T-helper 17 cell (primary cell): ENCODE results near the gene GOLGA8N. TPM values are rescaled to one million over a fixed set of nuclear protein-coding genes. Genes with fewer than 3 reads are reported as not detected.
A peak's percentile ranks its signal among the peaks of the same experiment; 100 is the strongest.
"Not testable (repeated sequence)": the region's sequence is repeated elsewhere in the genome, so short reads cannot be mapped to it uniquely, and the experiment has no call there.

Experiments
- ATAC-seq: fragments of 150-1000 bp; cut with Tn5 transposase; 2 replicates; pipeline ENCODE4 v1.10.0; 2021; ENCODE audit warnings: mild to moderate bottlenecking, moderate library complexity
- DNase-seq, 3 donors: peaks; one replicate each; pipeline versions ENCODE4 v3.0.0 to v3.0.0-alpha.2; 2020 to 2021
- H3K9me3 ChIP-seq: one replicate; pipeline ENCODE4 v1.7.0; 2013; ENCODE audit warnings: low read length, mild to moderate bottlenecking; ENCODE audit not compliant: control insufficient read depth, poor library complexity, severe bottlenecking
- H3K27ac Mint-ChIP-seq: one replicate; pipeline ENCODE4 v1.8.0; 2022; ENCODE audit warnings: mild to moderate bottlenecking, moderate library complexity, mixed read lengths
- H3K27me3 Mint-ChIP-seq: one replicate; pipeline ENCODE4 v1.8.0; 2022; ENCODE audit warnings: mixed read lengths
- H3K36me3 Mint-ChIP-seq: one replicate; pipeline ENCODE4 v1.8.0; 2022; ENCODE audit warnings: low read depth, mixed read lengths
- H3K4me1 Mint-ChIP-seq: one replicate; pipeline ENCODE4 v1.8.0; 2022; ENCODE audit warnings: mild to moderate bottlenecking, mixed read lengths
- H3K4me3 Mint-ChIP-seq: one replicate; pipeline ENCODE4 v1.8.0; 2022; ENCODE audit warnings: mild to moderate bottlenecking, moderate library complexity, mixed read lengths
- total RNA-seq, 4 donors: library from RNA in 2 of 4; stranded (reverse) in 2 of 4; gene quantifications; one replicate each; pipeline ENCODE4 v1.2.3 and lab custom pipeline; 2022 to 2026

GOLGA8N gene
- total RNA-seq (1 to 10 TPM; 3.9 to 6.3 TPM), total RNA-seq (lab: John Stamatoyannopoulos, UW) (0 to 1.1 reads per million in 2 donors)

- H3K4me3 Mint-ChIP-seq, H3K36me3 Mint-ChIP-seq, ATAC-seq, H3K27me3 Mint-ChIP-seq, H3K27ac Mint-ChIP-seq, H3K4me1 Mint-ChIP-seq, H3K9me3 ChIP-seq, DNase-seq: not testable (repeated sequence)
These were observed at the start of gene GOLGA8N for GRCh38 chr15:32593151-32593550. GOLGA8N (plus strand) TSS chr15:32593456.

- not testable (repeated sequence) for H3K27me3 Mint-ChIP-seq, H3K36me3 Mint-ChIP-seq, H3K9me3 ChIP-seq, ATAC-seq, H3K4me1 Mint-ChIP-seq, H3K27ac Mint-ChIP-seq, H3K4me3 Mint-ChIP-seq, DNase-seq
These were observed 49.8 kb upstream of the GOLGA8N start for GRCh38 chr15:32543456-32543855.

DNA sequence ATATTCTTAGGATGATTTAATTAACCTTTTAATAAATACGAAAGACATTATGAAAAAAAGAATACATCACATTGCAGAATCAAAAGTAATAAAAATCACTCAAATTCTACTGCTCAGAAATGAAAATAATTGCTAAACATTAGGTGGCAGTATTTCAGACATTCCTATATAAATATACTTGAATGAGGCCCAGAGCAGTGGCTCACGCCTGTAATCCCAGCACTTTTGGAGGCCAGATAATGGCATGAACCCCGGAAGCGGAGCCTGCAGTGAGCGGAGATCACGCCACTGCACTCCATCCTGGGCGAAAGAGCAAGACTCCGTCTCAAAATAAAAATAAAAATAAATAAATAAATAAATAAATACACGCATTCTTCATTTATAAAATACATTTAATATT, 48.1 kb upstream of the GOLGA8N start:
- H3K27me3 Mint-ChIP-seq, DNase-seq, H3K9me3 ChIP-seq, H3K36me3 Mint-ChIP-seq, H3K4me3 Mint-ChIP-seq, ATAC-seq, H3K4me1 Mint-ChIP-seq, H3K27ac Mint-ChIP-seq: not testable (repeated sequence)

GRCh38 chr15:32554587-32554986, 38.7 kb upstream of the GOLGA8N start:
- H3K4me3 Mint-ChIP-seq, ATAC-seq, DNase-seq, H3K9me3 ChIP-seq, H3K27ac Mint-ChIP-seq, H3K4me1 Mint-ChIP-seq, H3K27me3 Mint-ChIP-seq, H3K36me3 Mint-ChIP-seq: not testable (repeated sequence)

GRCh38 chr15:32562198-32562597, 31.1 kb upstream of the GOLGA8N start:
- H3K9me3 ChIP-seq, H3K36me3 Mint-ChIP-seq, H3K27me3 Mint-ChIP-seq, ATAC-seq, DNase-seq, H3K27ac Mint-ChIP-seq, H3K4me1 Mint-ChIP-seq, H3K4me3 Mint-ChIP-seq: not testable (repeated sequence)

GRCh38 chr15:32568988-32569387, 24.3 kb upstream of the GOLGA8N start:
- not testable (repeated sequence) for H3K4me1 Mint-ChIP-seq, ATAC-seq, H3K27ac Mint-ChIP-seq, H3K36me3 Mint-ChIP-seq, H3K9me3 ChIP-seq, H3K27me3 Mint-ChIP-seq, H3K4me3 Mint-ChIP-seq, DNase-seq

DNA sequence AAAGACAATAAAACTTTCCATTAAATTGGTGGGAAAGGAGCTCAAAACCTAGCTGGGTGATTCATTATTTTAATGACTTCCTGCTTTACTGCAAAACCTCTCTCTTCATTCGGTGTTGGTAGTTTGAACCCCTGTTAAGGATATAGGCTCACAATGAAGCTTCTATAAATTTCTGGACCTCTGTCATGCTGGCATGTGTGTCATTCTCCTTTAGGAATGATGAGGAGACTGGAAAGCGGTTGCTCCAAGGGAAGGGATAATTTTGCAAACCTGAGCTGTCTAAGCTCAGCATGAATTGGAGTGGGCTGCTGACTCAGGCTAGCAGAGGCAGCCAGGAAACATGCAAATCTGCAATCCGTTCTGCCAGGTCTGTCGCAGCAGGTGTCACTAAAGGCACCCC, 14.8 kb upstream of the GOLGA8N start:
- not testable (repeated sequence) for DNase-seq, H3K27me3 Mint-ChIP-seq, H3K4me3 Mint-ChIP-seq, H3K27ac Mint-ChIP-seq, H3K36me3 Mint-ChIP-seq, H3K9me3 ChIP-seq, H3K4me1 Mint-ChIP-seq, ATAC-seq

DNA sequence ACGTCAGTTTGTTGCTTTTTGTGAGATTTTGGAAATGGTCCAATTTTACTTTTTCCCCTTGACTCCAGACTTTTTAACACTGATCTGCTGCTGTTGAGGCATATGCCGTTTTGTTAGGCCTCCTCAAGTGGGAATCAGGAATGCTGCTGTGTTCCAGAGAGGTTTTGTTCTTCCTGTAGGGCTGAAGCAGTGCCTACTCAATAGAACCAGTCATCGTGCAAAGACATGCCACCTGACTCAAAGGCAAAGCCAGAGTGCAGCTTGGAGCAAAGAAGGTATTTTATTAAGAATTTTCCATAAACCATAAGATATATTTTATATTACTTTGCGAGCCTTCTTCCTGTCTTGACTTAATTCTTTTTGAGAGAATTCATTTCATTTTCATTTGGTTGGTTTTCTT, 7.4 kb upstream of the GOLGA8N start:
- not testable (repeated sequence) for H3K4me3 Mint-ChIP-seq, H3K4me1 Mint-ChIP-seq, H3K27me3 Mint-ChIP-seq, ATAC-seq, H3K36me3 Mint-ChIP-seq, H3K9me3 ChIP-seq, H3K27ac Mint-ChIP-seq, DNase-seq

DNA sequence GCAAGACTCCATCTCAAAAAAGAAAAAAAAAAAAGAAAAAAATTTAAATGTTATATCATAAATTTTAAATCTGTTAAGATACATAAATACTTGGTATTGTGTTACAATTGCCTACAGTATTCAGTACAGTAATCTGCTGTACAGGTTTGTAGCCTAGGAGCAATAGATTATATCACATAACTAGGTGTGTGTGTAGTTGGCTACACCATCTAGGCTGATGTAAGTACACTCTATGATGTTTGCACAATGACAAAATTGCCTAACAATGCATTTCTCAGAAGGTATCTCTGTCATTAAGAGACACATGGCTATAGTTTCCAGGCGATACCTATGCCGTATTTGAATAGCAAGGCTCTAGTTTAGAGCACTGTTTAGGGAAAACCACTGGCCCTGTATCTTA, 16.3 kb downstream of the GOLGA8N start:
- H3K36me3 Mint-ChIP-seq, H3K4me1 Mint-ChIP-seq, H3K4me3 Mint-ChIP-seq, DNase-seq, H3K27me3 Mint-ChIP-seq, H3K9me3 ChIP-seq, ATAC-seq, H3K27ac Mint-ChIP-seq: not testable (repeated sequence)

GRCh38 chr15:32610719-32611118, 17.5 kb downstream of the GOLGA8N start:
- not testable (repeated sequence) for H3K27me3 Mint-ChIP-seq, H3K36me3 Mint-ChIP-seq, H3K27ac Mint-ChIP-seq, DNase-seq, H3K4me3 Mint-ChIP-seq, ATAC-seq, H3K4me1 Mint-ChIP-seq, H3K9me3 ChIP-seq

DNA sequence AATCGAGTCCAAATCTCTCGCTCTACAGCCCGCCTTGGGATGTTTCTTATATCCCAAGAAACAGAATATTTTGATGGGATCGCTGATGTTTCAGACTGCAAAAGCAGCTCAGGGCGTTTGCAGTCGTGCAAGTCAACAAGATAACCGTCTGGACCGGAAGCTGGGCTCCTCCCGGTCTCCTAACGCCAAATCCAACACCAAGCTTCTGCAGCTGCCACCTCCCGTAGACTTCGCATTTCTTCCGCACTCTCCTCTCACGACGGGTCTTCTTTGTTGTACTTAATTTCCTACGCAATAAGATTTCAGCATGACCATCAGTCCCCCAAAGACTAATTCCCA, 21.4 kb downstream of the GOLGA8N start:
- DNase-seq, H3K9me3 ChIP-seq, H3K36me3 Mint-ChIP-seq, H3K27me3 Mint-ChIP-seq: not testable (repeated sequence)
- Mint-ChIP-seq H3K27ac (peak overlapping the region; percentile 93), H3K4me3 (peak overlapping the region; percentile 99), H3K4me1 (peaks cover 15% of the 10 kb centered on the region)
- ATAC-seq = peak; percentile 17

- not testable (repeated sequence) for H3K9me3 ChIP-seq, H3K36me3 Mint-ChIP-seq, H3K27me3 Mint-ChIP-seq
- Mint-ChIP-seq H3K4me3 (peak within 1 kb of the TSS; percentile 99), H3K4me1 (peaks cover 15% of the 10 kb centered on the region), H3K27ac (peak within 1 kb of the TSS; percentile 93)
- peak; percentile 90 for ATAC-seq
- DNase-seq = peak; percentile 57 to 75 (median 73)
These were observed 22.0 kb downstream of the GOLGA8N start, which contains the start of gene ARHGAP11A for GRCh38 chr15:32615051-32615870. ARHGAP11A (plus strand) TSS chr15:32615504; CDS start chr15:32616212, 708 bp downstream.

DNA sequence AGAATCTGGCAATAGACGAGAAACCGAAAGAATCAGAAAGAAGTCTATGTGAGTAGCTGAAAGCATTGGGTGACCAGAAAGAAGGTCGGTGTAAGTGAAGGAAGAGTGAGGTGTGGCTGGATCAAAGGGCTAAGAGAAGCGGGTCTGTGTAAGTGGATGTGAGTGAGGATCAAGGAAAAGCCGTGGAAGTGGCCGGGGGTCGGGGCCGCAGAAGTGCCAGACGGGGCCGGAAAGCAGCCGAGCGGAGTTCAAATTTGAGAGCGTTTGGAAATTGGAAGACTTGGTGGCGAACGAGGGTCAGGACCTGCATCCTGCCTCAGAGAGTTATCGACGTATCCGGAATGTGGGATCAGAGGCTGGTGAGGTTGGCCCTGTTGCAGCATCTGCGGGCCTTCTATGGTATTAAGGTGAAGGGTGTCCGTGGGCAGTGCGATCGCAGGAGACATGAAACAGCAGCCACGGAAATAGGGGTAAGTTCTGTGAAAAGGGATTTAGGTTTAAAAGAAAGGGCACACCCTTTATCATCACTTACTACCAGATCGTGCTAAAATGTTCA, 22.7 kb downstream of the GOLGA8N start:
- H3K4me3 Mint-ChIP-seq = peak overlapping the region; percentile 99
- DNase-seq = not testable (repeated sequence)
- peak; percentile 11 for ATAC-seq

DNA sequence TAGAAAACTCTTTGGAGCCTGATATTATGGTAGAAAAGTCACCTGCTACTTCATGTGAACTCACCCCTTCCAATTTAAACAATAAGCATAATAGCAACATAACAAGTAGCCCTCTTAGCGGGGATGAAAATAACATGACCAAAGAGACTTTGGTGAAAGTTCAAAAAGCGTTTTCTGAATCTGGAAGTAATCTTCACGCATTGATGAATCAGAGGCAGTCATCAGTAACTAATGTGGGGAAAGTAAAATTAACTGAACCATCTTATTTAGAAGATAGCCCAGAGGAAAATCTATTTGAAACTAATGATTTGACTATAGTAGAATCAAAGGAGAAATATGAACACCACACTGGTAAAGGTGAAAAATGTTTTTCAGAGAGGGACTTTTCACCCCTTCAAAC, 43.2 kb downstream of the GOLGA8N start:
- no peaks in the 10 kb centered on the region for H3K27me3 Mint-ChIP-seq
- peaks cover 8% of the 10 kb centered on the region for H3K36me3 Mint-ChIP-seq
- no peak overlapping the region for H3K27ac Mint-ChIP-seq
- peaks cover 5% of the 10 kb centered on the region for H3K4me1 Mint-ChIP-seq
- ATAC-seq = no peak
- H3K9me3 ChIP-seq = no peaks in the 10 kb centered on the region
- no peak for DNase-seq
- no peak overlapping the region for H3K4me3 Mint-ChIP-seq

More for the DNA sequence above, 22.7 kb downstream of the GOLGA8N start:
- H3K36me3 Mint-ChIP-seq, H3K27me3 Mint-ChIP-seq, H3K9me3 ChIP-seq: not testable (repeated sequence)
- Mint-ChIP-seq H3K4me1 (peaks cover 15% of the 10 kb centered on the region), H3K27ac (peak overlapping the region; percentile 93)
